OCI-LY3 (cell line): ENCODE data around the gene SAP130.

Source experiments
- H2AFZ ChIP-seq: fragments of 200-600, 300-600 bp; shearing (Covaris generic); 2 replicates; pipeline ENCODE4 v1.6.0; 2014; ENCODE audit warnings: antibody characterized with exemption, low read depth, low read length
- H3K27ac ChIP-seq: fragments of 200-600, 300-600 bp; sonication (generic); 2 replicates; pipeline ENCODE4 v1.5.1; 2014; ENCODE audit warnings: mild to moderate bottlenecking, low read length, moderate library complexity, mixed read lengths
- H3K27me3 ChIP-seq: fragments of 200-600, 300-600 bp; sonication (generic); 2 replicates; pipeline ENCODE4 v1.6.1; 2014; ENCODE audit warnings: low read depth, low read length, mixed read lengths
- H3K36me3 ChIP-seq: fragments of 200-600, 300-600 bp; sonication (generic); replicated peaks from 2 replicates; pipeline ENCODE3; 2014; ENCODE audit warnings: low read depth, low read length, mixed read lengths
- H3K4me1 ChIP-seq: fragments of 300-600, 200-600 bp; sonication (generic); 2 replicates; pipeline ENCODE4 v1.6.1; 2014; ENCODE audit warnings: low read length, mixed read lengths
- H3K4me2 ChIP-seq: fragments of 200-600, 300-600 bp; sonication (generic); 2 replicates; pipeline ENCODE4 v1.6.1; 2014; ENCODE audit warnings: low read length, mixed read lengths
- H3K4me3 ChIP-seq: fragments of 300-600, 200-600 bp; sonication (generic); 2 replicates; pipeline ENCODE4 v1.5.1; 2014; ENCODE audit warnings: antibody characterized with exemption, mild to moderate bottlenecking, low read length, moderate library complexity
- H3K79me2 ChIP-seq: fragments of 300-600, 200-600 bp; shearing (Covaris generic); 2 replicates; pipeline ENCODE4 v1.6.1; 2014; ENCODE audit warnings: mild to moderate bottlenecking, low read length, mixed read lengths
- H3K9ac ChIP-seq: fragments of 300-600, 200-600 bp; shearing (Covaris generic); 2 replicates; pipeline ENCODE4 v1.6.0; 2014; ENCODE audit warnings: mild to moderate bottlenecking, low read length, moderate library complexity
- H3K9me3 ChIP-seq: fragments of 200-600, 300-600 bp; shearing (Covaris generic); 2 replicates; pipeline ENCODE4 v1.6.1; 2014; ENCODE audit warnings: low read length, mixed read lengths; ENCODE audit not compliant: insufficient read depth
- H4K20me1 ChIP-seq: fragments of 200-600, 300-600 bp; sonication (generic); 2 replicates; pipeline ENCODE4 v1.6.1; 2016; ENCODE audit warnings: low read length, mixed read lengths; ENCODE audit not compliant: insufficient read depth
- EZH2phosphoT487 ChIP-seq: fragments of 200-600 bp; shearing (Covaris generic); IDR thresholded peaks from 2 replicates; pipeline ENCODE4 v1.6.1; 2018; ENCODE audit warnings: antibody characterized with exemption, mixed run types, low read depth
- TF ChIP-seq, protein P1 (sequence below): fragments of 200-600, 300-600 bp; sonication (generic); IDR thresholded peaks from 2 replicates; pipeline ENCODE4 v1.5.1; 2014; ENCODE audit warnings: antibody characterized with exemption, low read length, low read depth

Gene SAP130

DNA sequence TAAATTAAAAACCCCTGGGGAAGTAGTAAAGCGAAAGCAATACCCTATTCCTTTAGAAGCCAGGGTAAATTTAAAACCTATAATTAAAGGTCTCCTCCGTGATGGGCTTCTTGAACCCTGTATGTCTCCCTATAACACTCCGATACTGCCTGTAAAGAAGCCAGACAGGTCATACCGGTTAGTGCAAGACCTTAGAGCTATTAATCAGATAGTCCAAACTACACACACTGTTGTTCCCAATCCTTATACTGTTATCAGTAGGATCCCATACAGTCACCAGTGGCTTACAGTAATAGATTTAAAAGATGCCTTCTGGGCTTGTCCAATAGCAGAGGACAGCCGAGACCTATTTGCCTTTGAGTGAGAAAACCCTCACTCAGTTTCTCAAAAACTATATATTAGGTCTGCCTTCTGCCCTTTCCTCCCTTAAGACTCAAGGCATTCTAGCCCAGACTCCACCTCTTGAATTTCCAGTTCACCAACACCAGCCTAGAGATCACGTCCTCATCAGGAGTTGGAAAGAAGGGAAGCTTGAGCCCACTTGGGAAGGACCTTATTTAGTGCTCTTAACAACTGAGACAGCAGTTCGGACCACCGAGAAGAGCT, 12.4 kb upstream of the SAP130 start:
- no peak overlapping the region for H3K27ac ChIP-seq
- H4K20me1 ChIP-seq: no peaks in the 10 kb centered on the region
- no peak overlapping the region for H3K4me3 ChIP-seq
- H2AFZ ChIP-seq: no peak overlapping the region
- no peak for TF ChIP-seq EZH2phosphoT487
- TF ChIP-seq, protein P1, sequence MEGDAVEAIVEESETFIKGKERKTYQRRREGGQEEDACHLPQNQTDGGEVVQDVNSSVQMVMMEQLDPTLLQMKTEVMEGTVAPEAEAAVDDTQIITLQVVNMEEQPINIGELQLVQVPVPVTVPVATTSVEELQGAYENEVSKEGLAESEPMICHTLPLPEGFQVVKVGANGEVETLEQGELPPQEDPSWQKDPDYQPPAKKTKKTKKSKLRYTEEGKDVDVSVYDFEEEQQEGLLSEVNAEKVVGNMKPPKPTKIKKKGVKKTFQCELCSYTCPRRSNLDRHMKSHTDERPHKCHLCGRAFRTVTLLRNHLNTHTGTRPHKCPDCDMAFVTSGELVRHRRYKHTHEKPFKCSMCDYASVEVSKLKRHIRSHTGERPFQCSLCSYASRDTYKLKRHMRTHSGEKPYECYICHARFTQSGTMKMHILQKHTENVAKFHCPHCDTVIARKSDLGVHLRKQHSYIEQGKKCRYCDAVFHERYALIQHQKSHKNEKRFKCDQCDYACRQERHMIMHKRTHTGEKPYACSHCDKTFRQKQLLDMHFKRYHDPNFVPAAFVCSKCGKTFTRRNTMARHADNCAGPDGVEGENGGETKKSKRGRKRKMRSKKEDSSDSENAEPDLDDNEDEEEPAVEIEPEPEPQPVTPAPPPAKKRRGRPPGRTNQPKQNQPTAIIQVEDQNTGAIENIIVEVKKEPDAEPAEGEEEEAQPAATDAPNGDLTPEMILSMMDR: no peak
- peaks cover 8% of the 10 kb centered on the region for H3K36me3 ChIP-seq
- no peaks in the 10 kb centered on the region for H3K27me3 ChIP-seq
- peaks cover 17% of the 10 kb centered on the region for H3K9me3 ChIP-seq
- H3K9ac ChIP-seq: no peak overlapping the region
- peaks cover 9% of the 10 kb centered on the region; the same call in 1 of the 2 replicates for H3K4me1 ChIP-seq
- no peak overlapping the region for H3K4me2 ChIP-seq
- H3K79me2 ChIP-seq: no peaks in the 10 kb centered on the region

DNA sequence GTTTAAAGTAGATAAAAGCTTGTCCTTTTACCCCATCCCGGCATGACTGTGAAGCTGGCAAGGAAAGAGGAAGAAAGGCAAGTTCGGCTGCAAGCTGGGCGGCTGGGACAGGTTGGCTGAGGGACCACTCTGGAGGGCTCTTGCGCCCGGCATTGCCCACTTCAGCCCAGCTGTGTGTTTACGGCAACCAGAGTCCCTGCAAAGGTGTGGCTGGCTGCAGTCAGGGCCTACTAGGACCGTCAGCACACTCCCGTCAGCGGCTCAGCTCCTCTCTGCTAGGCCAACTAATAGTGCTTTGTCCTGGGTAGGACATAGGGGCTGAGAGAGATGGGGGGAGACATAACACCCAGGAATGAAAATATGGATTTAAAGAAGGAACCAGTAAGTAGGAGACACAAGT, 11.7 kb upstream of the SAP130 start:
- Histone ChIP-seq H3K4me3 (no peak overlapping the region), H3K27me3 (no peaks in the 10 kb centered on the region), H2AFZ (no peak overlapping the region), H3K9ac (no peak overlapping the region), H3K27ac (no peak overlapping the region), H3K4me1 (peaks cover 9% of the 10 kb centered on the region; the same call in 1 of the 2 replicates), H3K9me3 (peaks cover 17% of the 10 kb centered on the region), H3K4me2 (no peak overlapping the region), H3K79me2 (no peaks in the 10 kb centered on the region), H4K20me1 (no peaks in the 10 kb centered on the region), H3K36me3 (peaks cover 8% of the 10 kb centered on the region)
- TF ChIP-seq, protein P1: no peak
- TF ChIP-seq EZH2phosphoT487: no peak

DNA sequence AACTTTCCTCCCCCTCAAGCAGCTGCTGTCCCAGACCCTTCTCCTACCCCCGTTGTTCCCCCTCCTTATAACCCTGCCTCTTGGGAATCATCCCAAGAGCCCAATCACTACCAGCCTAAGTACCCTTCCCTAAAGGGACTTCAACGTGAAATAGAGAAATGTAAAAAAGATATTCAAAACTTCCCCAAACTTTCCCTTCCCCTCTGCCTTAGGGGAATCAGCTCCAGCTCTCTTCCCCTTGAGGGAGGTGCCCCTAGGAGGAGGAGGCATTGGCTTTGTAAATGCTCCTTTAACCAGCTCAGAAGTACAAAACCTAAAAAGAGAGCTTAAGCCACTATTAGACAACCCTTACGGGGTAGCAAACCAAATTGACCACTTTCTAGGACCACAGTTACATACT, 10.6 kb upstream of the SAP130 start:
- H3K4me2 ChIP-seq: no peak overlapping the region
- H3K4me1 ChIP-seq: peaks cover 9% of the 10 kb centered on the region; the same call in 1 of the 2 replicates
- peaks cover 14% of the 10 kb centered on the region for H3K9me3 ChIP-seq
- H3K27ac ChIP-seq: no peak overlapping the region
- H3K9ac ChIP-seq: no peak overlapping the region
- TF ChIP-seq, protein P1: no peak
- no peak for TF ChIP-seq EZH2phosphoT487
- H4K20me1 ChIP-seq: no peaks in the 10 kb centered on the region
- H3K36me3 ChIP-seq: peaks cover 8% of the 10 kb centered on the region
- H2AFZ ChIP-seq: no peak overlapping the region
- no peak overlapping the region for H3K4me3 ChIP-seq
- no peaks in the 10 kb centered on the region for H3K79me2 ChIP-seq
- H3K27me3 ChIP-seq: no peaks in the 10 kb centered on the region

- no peak for TF ChIP-seq EZH2phosphoT487
- TF ChIP-seq, protein P1: no peak
These were observed 9.8 kb upstream of the SAP130 start for GRCh38 chr2:128037649-128038048.

More at GRCh38 chr2:128037649-128038048, 9.8 kb upstream of the SAP130 start:
- no peak overlapping the region for H3K27ac ChIP-seq
- no peak overlapping the region for H3K4me3 ChIP-seq
- peaks cover 12% of the 10 kb centered on the region for H3K9me3 ChIP-seq
- peaks cover 9% of the 10 kb centered on the region; the same call in 1 of the 2 replicates for H3K4me1 ChIP-seq
- H3K4me2 ChIP-seq: no peak overlapping the region
- H3K36me3 ChIP-seq: peaks cover 8% of the 10 kb centered on the region
- no peaks in the 10 kb centered on the region for H3K79me2 ChIP-seq
- no peak overlapping the region for H2AFZ ChIP-seq
- no peaks in the 10 kb centered on the region for H3K27me3 ChIP-seq
- H4K20me1 ChIP-seq: no peaks in the 10 kb centered on the region
- H3K9ac ChIP-seq: no peak overlapping the region
